ENCODE data around the gene ACRV1.

DNA sequence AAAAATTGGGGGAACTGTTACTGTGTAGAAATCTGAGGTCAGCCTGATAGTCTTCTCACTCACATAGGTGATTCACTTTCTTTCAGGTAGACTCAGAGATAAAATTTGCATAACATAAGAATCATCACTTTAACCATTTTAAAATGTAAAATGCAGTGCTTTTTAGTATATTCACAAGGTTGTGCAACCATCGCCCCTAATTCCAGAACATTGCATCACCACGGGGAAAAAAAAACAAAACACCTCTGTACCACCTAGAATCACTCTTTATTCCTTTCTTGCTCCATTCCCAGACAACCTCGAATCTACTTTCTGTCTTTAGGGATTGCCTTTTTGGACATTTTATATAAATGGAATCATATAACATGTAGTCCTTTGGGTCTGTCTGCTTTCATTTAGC, 34.8 kb downstream of the ACRV1 start:
- no peak for TF ChIP-seq TCF7L2 (IDR thresholded peaks at IDR 0.05; ENCODE audit: borderline replicate concordance, low read depth, low read length)
- TF ChIP-seq ZNF549 (tag by site-specific recombination; IDR thresholded peaks at IDR 0.05) = no peak
- TF ChIP-seq, protein P1, sequence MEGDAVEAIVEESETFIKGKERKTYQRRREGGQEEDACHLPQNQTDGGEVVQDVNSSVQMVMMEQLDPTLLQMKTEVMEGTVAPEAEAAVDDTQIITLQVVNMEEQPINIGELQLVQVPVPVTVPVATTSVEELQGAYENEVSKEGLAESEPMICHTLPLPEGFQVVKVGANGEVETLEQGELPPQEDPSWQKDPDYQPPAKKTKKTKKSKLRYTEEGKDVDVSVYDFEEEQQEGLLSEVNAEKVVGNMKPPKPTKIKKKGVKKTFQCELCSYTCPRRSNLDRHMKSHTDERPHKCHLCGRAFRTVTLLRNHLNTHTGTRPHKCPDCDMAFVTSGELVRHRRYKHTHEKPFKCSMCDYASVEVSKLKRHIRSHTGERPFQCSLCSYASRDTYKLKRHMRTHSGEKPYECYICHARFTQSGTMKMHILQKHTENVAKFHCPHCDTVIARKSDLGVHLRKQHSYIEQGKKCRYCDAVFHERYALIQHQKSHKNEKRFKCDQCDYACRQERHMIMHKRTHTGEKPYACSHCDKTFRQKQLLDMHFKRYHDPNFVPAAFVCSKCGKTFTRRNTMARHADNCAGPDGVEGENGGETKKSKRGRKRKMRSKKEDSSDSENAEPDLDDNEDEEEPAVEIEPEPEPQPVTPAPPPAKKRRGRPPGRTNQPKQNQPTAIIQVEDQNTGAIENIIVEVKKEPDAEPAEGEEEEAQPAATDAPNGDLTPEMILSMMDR (tag by site-specific recombination; IDR thresholded peaks at IDR 0.05) = no peak
- TF ChIP-seq ZNF433 (tag by site-specific recombination; IDR thresholded peaks at IDR 0.05; ENCODE audit: low read depth) = no peak
- TF ChIP-seq ZNF19 (tag by site-specific recombination; IDR thresholded peaks at IDR 0.05; ENCODE audit: low read depth) = no peak
- no peak for TF ChIP-seq ZNF792 (tag by site-specific recombination; IDR thresholded peaks at IDR 0.05)
- TF ChIP-seq BCL11B (tag by site-specific recombination; IDR thresholded peaks at IDR 0.05; ENCODE audit: low read depth) = no peak

Data from HEK293 (cell line).